Sigmoid colon (tissue), 4 donors: Measurements from ENCODE around the gene RBBP8.

Experiments used
- EP300 ChIP-seq, 4 donors: sonication (generic); formaldehyde crosslinking; IDR thresholded peaks; one replicate each; pipeline ENCODE4 v1.6.1; 2017; ENCODE audit warnings: antibody characterized with exemption in 4 of 4
- POLR2A ChIP-seq, 2 donors: fragments of 450-650 bp; IDR thresholded peaks; one replicate each; pipeline ENCODE4 v1.6.1; 2016; ENCODE audit warnings: antibody characterized with exemption in 2 of 2, mild to moderate bottlenecking in 2 of 2, moderate library complexity in 2 of 2

GRCh38 chr18:22964116-22964515 is 31.0 kb downstream of the RBBP8 start:
- no peak for TF ChIP-seq POLR2A (IDR thresholded peaks at IDR 0.05)
- TF ChIP-seq EP300 (IDR thresholded peaks at IDR 0.05) = no peak
